Measurements from ENCODE around the gene KLK2. TPM values are rescaled to one million over a fixed set of nuclear protein-coding genes. Genes with fewer than 3 reads are reported as not detected.

KLK2 gene
- not detected for total RNA-seq

DNA sequence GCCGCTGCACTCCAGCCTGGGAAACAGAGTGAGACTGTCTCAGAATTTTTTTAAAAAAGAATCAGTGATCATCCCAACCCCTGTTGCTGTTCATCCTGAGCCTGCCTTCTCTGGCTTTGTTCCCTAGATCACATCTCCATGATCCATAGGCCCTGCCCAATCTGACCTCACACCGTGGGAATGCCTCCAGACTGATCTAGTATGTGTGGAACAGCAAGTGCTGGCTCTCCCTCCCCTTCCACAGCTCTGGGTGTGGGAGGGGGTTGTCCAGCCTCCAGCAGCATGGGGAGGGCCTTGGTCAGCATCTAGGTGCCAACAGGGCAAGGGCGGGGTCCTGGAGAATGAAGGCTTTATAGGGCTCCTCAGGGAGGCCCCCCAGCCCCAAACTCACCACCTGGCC, at the start of gene KLK2:
Gene KLK2, plus strand, starts transcription at position 384 of the 400 bp plus-strand sequence. CDS start 35 bp downstream, outside the sequence.

DNA sequence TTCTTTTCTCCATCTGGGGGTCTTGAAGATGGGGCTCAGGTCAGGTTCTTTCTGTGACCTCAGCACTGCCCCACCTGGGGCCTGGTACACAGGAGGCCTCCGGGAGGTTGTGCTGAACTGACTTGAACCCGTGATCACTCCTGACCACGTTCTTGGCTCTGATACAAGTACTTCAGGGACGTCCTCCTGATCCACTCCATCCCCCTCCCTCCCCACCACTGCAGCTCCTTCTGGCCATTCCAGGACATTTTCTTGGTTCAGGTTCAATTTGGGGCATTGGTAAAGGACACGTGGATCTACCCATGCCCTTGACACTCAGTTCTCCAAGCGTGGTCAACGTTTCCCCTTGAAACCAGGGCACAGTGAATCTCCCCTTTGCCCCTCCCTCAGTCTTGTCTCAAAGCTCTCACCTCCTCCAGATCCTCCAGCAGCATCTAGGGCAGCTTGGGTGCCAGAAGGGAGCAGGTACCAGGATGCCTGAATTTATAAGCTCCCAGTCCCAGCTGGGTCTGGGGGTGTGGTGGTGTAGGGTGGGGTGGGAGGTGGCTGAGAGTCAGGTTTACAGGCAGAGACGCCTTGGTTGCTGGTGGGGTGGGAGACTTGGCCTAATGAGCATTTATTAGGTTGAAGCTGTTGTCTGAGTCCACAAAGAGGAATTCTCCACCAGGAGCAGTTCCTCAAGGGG, 40.0 kb upstream of the KLK2 start, which contains the start of gene KLK15:
Gene KLK15, minus strand, starts transcription at position 458 of the 685 bp plus-strand sequence. CDS start 2,082 bp downstream, outside the sequence.

GRCh38 chr19:50854636-50855410, 18.4 kb upstream of the KLK2 start, which contains the start of gene KLK3:
Gene KLK3 (plus strand): TSS chr19:50854915. CDS start chr19:50854956, 41 bp downstream.

DNA sequence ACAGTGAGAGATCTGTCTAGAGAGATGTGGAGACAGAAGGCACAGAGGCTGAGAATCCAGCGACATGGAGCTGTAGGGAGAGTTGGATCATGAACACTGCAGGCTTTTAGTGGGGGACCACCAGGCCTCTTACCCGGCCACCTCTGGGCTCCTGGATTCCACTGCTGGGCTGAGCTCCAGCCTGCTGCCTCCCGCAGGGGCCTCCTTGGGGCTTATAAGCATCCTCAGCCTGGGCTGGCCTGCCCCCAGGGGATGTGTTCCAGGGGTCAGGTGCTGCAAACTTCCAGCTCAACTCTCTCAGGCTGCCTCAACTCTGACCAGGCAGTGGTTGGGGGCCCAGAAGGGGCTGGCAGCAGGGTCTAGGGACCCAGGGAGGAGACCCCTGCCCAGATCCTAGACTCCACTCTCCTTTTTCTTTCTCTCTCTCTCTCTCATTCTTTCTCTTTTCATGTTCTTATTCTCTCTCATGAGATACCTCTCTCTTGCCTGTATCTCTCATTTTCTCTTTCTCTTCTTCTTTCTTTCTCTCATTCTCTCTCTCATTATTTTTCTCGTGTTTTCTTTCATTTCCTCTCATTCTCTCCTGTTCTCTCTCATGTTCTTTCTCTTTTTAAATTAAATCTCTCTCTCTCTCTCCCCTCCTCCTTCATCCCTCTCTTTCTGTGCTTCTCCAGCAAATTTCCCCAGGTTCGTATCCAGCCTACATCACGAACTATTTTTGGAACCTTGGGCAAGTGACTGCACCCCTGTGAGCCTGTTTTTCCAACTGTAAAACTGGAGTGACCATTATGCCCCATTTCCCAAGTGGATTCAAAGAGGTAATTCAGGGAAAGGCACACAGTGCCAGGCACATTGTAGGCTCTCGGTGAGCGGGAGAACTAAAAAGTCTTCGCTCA, 38.2 kb downstream of the KLK2 start, which contains the start of gene KLK4:
Gene KLK4, minus strand, starts transcription at position 190 of the 896 bp plus-strand sequence. CDS start 657 bp downstream, outside the sequence.

Other genes with a start within 250 kb of the KLK2 start
- 0.76 TPM for gene SYT3, start 233.6 kb upstream of the KLK2 start, total RNA-seq
- 6.2 TPM for gene C19orf81, start 224.0 kb upstream of the KLK2 start, total RNA-seq
- gene SHANK1, start 153.6 kb upstream of the KLK2 start, total RNA-seq = 10.2 TPM
- 61.6 TPM for gene CLEC11A, start 150.1 kb upstream of the KLK2 start, total RNA-seq
- not detected for gene GPR32, start 103.0 kb upstream of the KLK2 start, total RNA-seq
- gene ACP4, start 83.0 kb upstream of the KLK2 start, total RNA-seq = not detected
- gene KLK1, start 49.7 kb upstream of the KLK2 start, total RNA-seq = 0.35 TPM
- gene KLK15, start 39.9 kb upstream of the KLK2 start, total RNA-seq = not detected
- gene KLK3, start 18.5 kb upstream of the KLK2 start, total RNA-seq = not detected
- not detected for gene KLK4, start 38.0 kb downstream of the KLK2 start, total RNA-seq
- gene KLK5, start 79.6 kb downstream of the KLK2 start, total RNA-seq = 0.93 TPM
- 6.7 TPM for gene KLK6, start 96.2 kb downstream of the KLK2 start, total RNA-seq
- gene KLK7, start 110.5 kb downstream of the KLK2 start, total RNA-seq = 2.9 TPM
- gene KLK8, start 128.2 kb downstream of the KLK2 start, total RNA-seq = 3.3 TPM
- 0.76 TPM for gene KLK10, start 146.3 kb downstream of the KLK2 start, total RNA-seq
- not detected for gene KLK11, start 153.2 kb downstream of the KLK2 start, total RNA-seq
- gene KLK12, start 161.6 kb downstream of the KLK2 start, total RNA-seq = not detected
- 0.35 TPM for gene KLK13, start 191.7 kb downstream of the KLK2 start, total RNA-seq
- gene KLK14, start 209.4 kb downstream of the KLK2 start, total RNA-seq = 0.18 TPM
- 6.5 TPM for gene CTU1, start 235.0 kb downstream of the KLK2 start, total RNA-seq